Suprapubic skin (tissue), 4 donors: ENCODE results near the gene PRDM7.

ENCODE experiments used
- EP300 ChIP-seq: sonication (generic); formaldehyde crosslinking; IDR thresholded peaks from one replicate; pipeline ENCODE4 v1.6.1; 2017; ENCODE audit warnings: antibody characterized with exemption
- POLR2A ChIP-seq, 2 donors: fragments of 450-650 bp; IDR thresholded peaks; one replicate each; pipeline ENCODE4 v1.6.1; 2017; ENCODE audit warnings: antibody characterized with exemption in 2 of 2, mild to moderate bottlenecking in 2 of 2, moderate library complexity in 2 of 2
- POLR2AphosphoS5 ChIP-seq, 3 donors: sonication (generic); formaldehyde crosslinking; IDR thresholded peaks; one replicate each; pipeline ENCODE4 v1.6.1; 2017; ENCODE audit warnings: antibody characterized with exemption in 3 of 3
- TF ChIP-seq, protein P1 (sequence below), 2 donors: fragments of 200-600 bp in 1 of 2; fragments of 450-650 bp in 1 of 2; sonication (generic) in 1 of 2; IDR thresholded peaks; one replicate each; pipeline ENCODE4 v1.5.1; 2016 to 2019; ENCODE audit warnings: antibody characterized with exemption in 2 of 2, mild to moderate bottlenecking in 1 of 2, moderate library complexity in 1 of 2

DNA sequence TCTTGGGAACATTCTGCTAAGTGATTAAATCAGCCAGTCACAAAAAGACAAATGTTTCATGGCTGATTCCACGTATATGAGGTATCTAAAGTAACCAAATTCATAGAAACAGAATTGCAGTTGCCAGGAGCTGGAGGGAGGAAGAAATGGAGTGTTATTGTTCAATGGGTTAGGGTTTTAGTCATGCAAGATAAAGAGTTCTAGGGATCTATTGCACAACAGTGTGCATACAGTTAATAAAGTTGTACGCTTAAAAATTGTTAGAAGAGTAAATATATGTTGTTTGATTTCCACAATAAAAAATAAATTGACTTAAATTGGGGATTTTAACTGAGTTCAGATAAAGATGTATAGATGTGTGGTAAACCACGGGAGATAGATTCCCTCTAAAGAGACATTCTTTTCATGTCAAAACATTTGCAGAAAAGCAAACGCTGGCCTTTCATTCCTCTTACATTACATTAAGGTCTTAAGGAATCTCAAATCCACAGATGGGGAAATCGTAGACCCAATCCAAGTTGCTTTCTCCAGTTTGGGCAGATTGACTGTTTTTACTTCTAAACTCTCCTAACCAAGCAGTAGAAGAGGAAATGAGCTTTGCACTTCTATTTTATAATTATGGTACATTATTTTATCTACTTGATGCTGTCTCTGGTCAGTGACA is 4.6 kb downstream of the PRDM7 start:
- no peak for TF ChIP-seq POLR2AphosphoS5 (IDR thresholded peaks at IDR 0.05)
- TF ChIP-seq, protein P1, sequence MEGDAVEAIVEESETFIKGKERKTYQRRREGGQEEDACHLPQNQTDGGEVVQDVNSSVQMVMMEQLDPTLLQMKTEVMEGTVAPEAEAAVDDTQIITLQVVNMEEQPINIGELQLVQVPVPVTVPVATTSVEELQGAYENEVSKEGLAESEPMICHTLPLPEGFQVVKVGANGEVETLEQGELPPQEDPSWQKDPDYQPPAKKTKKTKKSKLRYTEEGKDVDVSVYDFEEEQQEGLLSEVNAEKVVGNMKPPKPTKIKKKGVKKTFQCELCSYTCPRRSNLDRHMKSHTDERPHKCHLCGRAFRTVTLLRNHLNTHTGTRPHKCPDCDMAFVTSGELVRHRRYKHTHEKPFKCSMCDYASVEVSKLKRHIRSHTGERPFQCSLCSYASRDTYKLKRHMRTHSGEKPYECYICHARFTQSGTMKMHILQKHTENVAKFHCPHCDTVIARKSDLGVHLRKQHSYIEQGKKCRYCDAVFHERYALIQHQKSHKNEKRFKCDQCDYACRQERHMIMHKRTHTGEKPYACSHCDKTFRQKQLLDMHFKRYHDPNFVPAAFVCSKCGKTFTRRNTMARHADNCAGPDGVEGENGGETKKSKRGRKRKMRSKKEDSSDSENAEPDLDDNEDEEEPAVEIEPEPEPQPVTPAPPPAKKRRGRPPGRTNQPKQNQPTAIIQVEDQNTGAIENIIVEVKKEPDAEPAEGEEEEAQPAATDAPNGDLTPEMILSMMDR (IDR thresholded peaks at IDR 0.05) = no peak
- no peak for TF ChIP-seq POLR2A (IDR thresholded peaks at IDR 0.05)
- TF ChIP-seq EP300 = no peak
